Measurements from ENCODE around the gene RIMBP2. TPM values are rescaled to one million over a fixed set of nuclear protein-coding genes. Genes with fewer than 3 reads are reported as not detected.

RIMBP2 gene
- total RNA-seq, 4 donors from 2014 or later, result 1.5 to 5.3 (median 2.7) TPM

DNA sequence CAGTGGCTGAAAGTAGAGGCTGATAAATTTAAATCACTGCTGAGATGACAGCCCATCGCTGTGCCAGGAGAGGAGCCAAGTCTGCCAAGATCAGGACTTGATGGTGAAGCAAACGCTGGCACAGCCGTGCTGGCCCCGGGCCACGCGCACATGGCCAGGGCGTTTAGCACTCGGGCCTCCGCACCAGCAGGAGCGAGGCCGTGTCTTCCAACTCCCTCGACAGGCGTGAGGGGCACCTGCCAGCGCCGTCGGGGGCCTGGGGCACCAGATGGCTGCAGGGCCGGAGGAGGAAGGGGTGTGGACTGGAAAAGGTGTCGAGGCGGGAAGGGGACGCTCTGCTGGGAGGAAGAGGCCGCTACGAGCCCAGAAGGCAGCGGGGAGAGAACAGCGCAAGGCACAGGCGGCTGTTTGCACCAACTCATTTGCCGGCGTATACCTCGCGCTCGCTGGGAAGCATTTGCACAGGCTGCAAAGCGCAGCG, 29.5 kb downstream of the RIMBP2 start:
- 67 to 78% methylated on average over 31 to 32 of the region's 32 CpGs for WGBS, 2 donors
- DNase-seq (ENCODE audit: low spot score in 2 of 2), result no peak

DNA sequence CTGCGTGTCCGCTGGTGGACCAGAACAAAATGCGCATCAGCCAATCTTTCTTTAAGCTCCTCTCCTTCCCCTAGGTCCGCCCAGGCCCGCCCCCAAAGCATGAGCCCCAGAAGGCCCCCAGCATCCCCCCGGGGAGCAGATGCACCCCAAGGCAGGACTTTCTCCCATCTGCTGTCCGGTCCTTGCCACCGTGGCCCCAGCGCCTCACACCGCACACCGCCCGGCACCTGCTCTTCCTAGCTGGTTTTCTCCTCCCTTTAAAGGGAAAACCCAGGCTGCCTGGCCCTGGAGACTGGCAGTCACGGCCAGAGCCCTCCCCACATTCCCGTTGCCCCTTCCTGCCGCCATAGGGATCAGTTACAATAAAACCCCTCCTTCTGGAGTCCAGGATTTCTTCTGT, 30.2 kb downstream of the RIMBP2 start:
- TF ChIP-seq POLR2A (IDR thresholded peaks at IDR 0.05), result no peak
- TF ChIP-seq, protein P1, sequence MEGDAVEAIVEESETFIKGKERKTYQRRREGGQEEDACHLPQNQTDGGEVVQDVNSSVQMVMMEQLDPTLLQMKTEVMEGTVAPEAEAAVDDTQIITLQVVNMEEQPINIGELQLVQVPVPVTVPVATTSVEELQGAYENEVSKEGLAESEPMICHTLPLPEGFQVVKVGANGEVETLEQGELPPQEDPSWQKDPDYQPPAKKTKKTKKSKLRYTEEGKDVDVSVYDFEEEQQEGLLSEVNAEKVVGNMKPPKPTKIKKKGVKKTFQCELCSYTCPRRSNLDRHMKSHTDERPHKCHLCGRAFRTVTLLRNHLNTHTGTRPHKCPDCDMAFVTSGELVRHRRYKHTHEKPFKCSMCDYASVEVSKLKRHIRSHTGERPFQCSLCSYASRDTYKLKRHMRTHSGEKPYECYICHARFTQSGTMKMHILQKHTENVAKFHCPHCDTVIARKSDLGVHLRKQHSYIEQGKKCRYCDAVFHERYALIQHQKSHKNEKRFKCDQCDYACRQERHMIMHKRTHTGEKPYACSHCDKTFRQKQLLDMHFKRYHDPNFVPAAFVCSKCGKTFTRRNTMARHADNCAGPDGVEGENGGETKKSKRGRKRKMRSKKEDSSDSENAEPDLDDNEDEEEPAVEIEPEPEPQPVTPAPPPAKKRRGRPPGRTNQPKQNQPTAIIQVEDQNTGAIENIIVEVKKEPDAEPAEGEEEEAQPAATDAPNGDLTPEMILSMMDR (IDR thresholded peaks at IDR 0.05), result no peak
- intact Hi-C loops (cut with DNase I; ENCODE audit: low total_unique reads), result no loop called here
- H3K4me3 ChIP-seq (ENCODE audit: low read depth, poor library complexity, severe bottlenecking), result no peak overlapping the region
- no peak for DNase-seq (ENCODE audit: low spot score in 2 of 2)
- 83 to 92% methylated on average over 15 of the region's 15 CpGs for WGBS, 2 donors

More for the DNA sequence above, 29.5 kb downstream of the RIMBP2 start:
- intact Hi-C loops (cut with DNase I; ENCODE audit: low total_unique reads), result no loop called here
- no peak overlapping the region for H3K4me3 ChIP-seq (ENCODE audit: low read depth, poor library complexity, severe bottlenecking)
- TF ChIP-seq, protein P1 (IDR thresholded peaks at IDR 0.05), result no peak
- no peak for TF ChIP-seq POLR2A (IDR thresholded peaks at IDR 0.05)

DNA sequence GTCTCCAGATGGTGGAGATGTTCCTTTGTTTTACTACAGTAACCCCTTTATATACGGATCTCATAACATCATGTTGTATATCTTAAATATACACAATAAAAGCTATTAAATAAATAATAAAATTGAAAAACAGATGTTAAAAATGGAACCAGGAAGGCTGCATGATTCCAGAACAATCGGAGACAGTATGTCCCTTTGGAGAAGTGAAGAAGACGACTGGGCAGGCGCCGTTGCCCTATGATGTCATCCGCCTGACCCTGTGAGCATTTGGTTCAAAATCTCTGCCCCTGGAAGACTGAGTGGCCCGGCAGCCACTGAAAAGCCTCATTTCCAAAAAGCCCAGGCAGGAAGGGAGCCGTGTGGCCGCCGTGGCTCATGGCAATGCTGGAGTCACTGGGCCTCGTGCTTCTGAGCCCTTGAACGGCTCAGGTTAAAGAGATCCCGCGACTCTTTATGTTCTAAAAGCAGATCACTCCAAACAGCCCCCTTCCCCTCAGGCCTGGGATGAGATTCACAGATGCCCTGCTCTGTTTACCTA, 30.8 kb downstream of the RIMBP2 start:
- no peak for TF ChIP-seq POLR2A (IDR thresholded peaks at IDR 0.05)
- TF ChIP-seq, protein P1 (IDR thresholded peaks at IDR 0.05), result no peak
- H3K4me3 ChIP-seq (ENCODE audit: low read depth, poor library complexity, severe bottlenecking), result no peak overlapping the region
- 74 to 79% methylated on average over 14 of the region's 14 CpGs for WGBS, 2 donors
- intact Hi-C loops (cut with DNase I; ENCODE audit: low total_unique reads), result no loop called here
- no peak for DNase-seq (ENCODE audit: low spot score in 2 of 2)

DNA sequence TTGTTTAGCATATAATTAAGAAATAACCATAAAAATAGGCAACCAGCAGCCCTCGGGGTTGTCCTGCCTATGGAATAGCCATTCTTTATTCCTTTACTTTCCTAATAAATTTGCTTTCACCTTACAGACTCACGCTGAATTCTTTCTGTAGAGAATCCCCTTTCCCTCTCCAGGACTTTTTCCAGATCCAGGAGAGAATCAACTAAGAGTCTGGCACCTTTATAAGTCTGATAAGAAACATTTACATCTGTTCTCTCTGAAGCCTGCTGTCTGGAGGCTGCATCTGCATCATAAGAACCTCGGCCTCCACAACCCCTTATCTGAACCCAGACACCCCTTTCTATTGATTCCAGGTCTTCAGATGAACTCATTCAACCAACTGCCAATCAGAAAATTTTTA, 32.3 kb downstream of the RIMBP2 start:
- intact Hi-C loops (cut with DNase I; ENCODE audit: low total_unique reads), result no loop called here
- TF ChIP-seq, protein P1 (IDR thresholded peaks at IDR 0.05), result no peak
- TF ChIP-seq POLR2A (IDR thresholded peaks at IDR 0.05), result no peak
- 79 to 85% methylated on average over 3 of the region's 3 CpGs for whole genome bisulfite sequencing, 2 donors
- no peak for DNase-seq (ENCODE audit: low spot score in 2 of 2)
- no peak overlapping the region for H3K4me3 ChIP-seq (ENCODE audit: low read depth, poor library complexity, severe bottlenecking)

DNA sequence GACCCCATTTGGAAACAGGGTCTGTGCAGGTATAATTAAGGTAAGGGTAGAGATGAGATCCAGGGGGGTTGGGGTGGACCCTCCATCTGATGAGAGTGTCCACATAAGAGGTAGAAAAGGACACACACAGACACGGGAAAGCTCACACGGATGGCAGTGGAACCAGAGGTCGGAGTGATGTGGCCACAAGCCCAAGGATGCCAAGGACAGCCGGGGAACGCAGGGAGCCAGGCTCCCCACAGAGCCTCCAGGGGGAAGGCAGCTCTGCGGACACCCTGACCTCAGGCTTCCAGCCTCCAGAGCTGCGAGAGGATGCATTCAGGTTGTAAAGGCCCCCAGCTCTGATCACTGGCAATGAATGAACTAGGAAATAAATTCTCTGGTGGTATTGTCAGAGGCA, 33.0 kb downstream of the RIMBP2 start:
- no peak for DNase-seq (ENCODE audit: low spot score in 2 of 2)
- 90 to 93% methylated on average over 7 of the region's 7 CpGs for WGBS, 2 donors
- H3K4me3 ChIP-seq (ENCODE audit: low read depth, poor library complexity, severe bottlenecking), result no peak overlapping the region
- intact Hi-C loops (cut with DNase I; ENCODE audit: low total_unique reads), result no loop called here
- TF ChIP-seq, protein P1 (IDR thresholded peaks at IDR 0.05), result no peak
- no peak for TF ChIP-seq POLR2A (IDR thresholded peaks at IDR 0.05)

DNA sequence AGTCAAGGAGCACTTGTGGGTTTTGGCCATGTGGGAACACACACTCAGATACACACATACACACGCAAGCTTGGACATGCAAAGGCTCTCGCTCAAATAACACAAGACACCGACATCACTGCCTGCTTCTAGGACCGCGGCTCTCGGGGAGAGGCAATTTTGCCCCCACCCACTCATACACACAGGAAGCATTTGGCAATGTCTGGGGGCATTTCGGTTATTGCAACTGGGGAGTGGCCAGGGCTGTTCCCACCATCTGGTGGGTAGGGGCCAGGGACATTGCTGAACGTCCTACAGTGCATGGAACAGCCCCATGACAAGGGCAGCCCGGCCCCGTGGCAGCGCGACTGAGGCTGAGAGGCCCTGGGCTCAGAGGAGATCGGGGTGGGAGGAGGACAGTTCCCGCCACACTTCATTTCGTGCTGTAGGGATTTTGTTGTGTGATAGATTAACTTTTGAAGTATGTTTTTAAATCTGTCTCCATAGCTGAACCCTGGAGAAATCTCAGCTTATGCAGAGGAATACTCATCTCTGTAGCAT, 35.6 kb downstream of the RIMBP2 start:
- TF ChIP-seq, protein P1 (IDR thresholded peaks at IDR 0.05), result no peak
- no peak for TF ChIP-seq POLR2A (IDR thresholded peaks at IDR 0.05)
- intact Hi-C loops (cut with DNase I; ENCODE audit: low total_unique reads), result no loop called here
- 80 to 87% methylated on average over 15 of the region's 15 CpGs for WGBS, 2 donors
- H3K4me3 ChIP-seq (ENCODE audit: low read depth, poor library complexity, severe bottlenecking), result no peak overlapping the region
- no peak for DNase-seq (ENCODE audit: low spot score in 2 of 2)

Measured in lower leg skin (tissue), 4 donors.